ENCODE measurements around the gene ERCC4.
"Not testable (repeated sequence)": the region's sequence is repeated elsewhere in the genome, so short reads cannot be mapped to it uniquely, and the experiment has no call there.

- TF ChIP-seq, protein P1, sequence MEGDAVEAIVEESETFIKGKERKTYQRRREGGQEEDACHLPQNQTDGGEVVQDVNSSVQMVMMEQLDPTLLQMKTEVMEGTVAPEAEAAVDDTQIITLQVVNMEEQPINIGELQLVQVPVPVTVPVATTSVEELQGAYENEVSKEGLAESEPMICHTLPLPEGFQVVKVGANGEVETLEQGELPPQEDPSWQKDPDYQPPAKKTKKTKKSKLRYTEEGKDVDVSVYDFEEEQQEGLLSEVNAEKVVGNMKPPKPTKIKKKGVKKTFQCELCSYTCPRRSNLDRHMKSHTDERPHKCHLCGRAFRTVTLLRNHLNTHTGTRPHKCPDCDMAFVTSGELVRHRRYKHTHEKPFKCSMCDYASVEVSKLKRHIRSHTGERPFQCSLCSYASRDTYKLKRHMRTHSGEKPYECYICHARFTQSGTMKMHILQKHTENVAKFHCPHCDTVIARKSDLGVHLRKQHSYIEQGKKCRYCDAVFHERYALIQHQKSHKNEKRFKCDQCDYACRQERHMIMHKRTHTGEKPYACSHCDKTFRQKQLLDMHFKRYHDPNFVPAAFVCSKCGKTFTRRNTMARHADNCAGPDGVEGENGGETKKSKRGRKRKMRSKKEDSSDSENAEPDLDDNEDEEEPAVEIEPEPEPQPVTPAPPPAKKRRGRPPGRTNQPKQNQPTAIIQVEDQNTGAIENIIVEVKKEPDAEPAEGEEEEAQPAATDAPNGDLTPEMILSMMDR (optimal IDR thresholded peaks at IDR 0.05 in 1 of 3, IDR thresholded peaks at IDR 0.05 in 1 of 3, conservative IDR thresholded peaks at IDR 0.05 in 1 of 3; ENCODE audit: extremely low read depth in 1 of 3, insufficient read depth in 2 of 3, low read length in 3 of 3): peak in 1 of 3 experiments; percentile 44
- TF ChIP-seq EZH2 (IDR thresholded peaks at IDR 0.05; ENCODE audit: low read length): not testable (repeated sequence)
Observed at GRCh38 chr16:13904822-13905221, 15.1 kb upstream of the ERCC4 start.
